ENCODE results near the gene CGB1. TPM values are rescaled to one million over a fixed set of nuclear protein-coding genes. Genes with fewer than 3 reads are reported as not detected.
A peak's percentile ranks its signal among the peaks of the same experiment; 100 is the strongest.
"Not testable (repeated sequence)": the region's sequence is repeated elsewhere in the genome, so short reads cannot be mapped to it uniquely, and the experiment has no call there.

The CGB1 gene
- polyA plus RNA-seq, 1 donor, result not detected

- no peak for DNase-seq
Measured at GRCh38 chr19:49058562-49058961, 21.9 kb upstream of the CGB1 start.

DNA sequence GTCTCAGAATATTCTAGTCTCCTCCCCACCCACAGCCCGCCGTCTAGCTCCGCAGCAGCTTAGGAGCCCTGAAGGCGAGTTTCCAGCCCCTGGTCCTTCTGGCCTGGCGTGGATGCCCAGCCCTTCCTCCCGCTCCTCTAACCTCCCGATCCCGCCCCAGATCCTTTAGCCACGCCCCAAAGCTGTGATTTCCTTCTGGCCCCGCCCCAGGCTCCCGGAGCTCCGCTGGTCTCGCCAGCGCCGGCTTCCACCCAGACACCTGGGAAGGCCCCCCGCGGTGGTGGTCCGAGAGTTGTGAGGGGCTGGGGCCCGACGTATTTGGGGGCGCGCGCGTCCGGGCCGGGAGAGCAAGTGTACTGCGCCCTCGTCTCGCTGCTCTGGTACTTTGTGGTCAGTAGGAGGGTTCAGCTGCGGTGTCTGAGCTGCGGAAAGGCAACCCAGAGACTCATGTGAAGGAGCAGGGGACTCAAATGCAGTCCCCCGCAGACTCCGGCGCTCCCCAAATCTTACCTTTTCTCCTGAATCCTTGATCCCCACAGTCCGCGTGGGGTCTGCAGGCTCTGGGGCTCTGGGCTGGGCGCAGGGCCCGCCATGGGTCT is 21.0 kb upstream of the CGB1 start, which contains the start of gene CGB7:
Gene CGB7 (minus strand): TSS at position 114 of the 599 bp plus-strand sequence. CDS start 2,374 bp downstream, outside the sequence.
- peak; percentile 66 for DNase-seq

DNA sequence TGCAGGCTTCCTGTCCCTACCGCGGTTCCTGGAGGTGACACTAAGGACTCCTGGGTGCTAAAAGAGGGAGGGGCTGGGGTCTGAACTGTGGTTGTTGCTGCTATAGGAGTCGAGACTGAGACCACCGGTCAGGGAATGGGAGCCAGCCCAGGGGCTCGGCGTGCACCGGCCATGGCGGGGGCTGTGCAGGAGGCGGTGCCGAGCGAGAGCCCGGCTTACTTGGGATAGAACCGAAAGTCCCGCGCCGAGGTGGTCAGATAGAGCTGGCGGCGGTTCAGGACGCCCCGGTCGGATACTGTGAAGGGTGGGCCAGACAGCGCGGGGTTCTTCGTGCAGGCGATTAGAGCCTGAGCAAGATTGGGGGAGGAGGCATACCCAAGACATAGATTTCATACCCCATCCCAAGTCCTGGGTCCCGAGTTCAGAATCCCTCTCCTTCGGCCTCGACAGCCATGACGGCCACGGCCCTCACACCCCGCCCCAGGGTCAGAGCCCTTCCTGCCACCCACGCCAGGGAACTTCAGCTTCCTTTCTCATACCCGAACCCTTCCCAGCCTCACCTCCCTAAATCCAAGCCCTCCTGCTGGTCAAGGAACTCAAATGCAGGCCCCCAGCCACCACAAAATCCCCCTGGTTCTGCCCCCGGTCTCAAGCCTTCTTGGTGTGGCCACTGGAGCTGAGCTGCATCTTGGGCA is 20.4 kb upstream of the CGB1 start:
- not testable (repeated sequence) for DNase-seq

DNA sequence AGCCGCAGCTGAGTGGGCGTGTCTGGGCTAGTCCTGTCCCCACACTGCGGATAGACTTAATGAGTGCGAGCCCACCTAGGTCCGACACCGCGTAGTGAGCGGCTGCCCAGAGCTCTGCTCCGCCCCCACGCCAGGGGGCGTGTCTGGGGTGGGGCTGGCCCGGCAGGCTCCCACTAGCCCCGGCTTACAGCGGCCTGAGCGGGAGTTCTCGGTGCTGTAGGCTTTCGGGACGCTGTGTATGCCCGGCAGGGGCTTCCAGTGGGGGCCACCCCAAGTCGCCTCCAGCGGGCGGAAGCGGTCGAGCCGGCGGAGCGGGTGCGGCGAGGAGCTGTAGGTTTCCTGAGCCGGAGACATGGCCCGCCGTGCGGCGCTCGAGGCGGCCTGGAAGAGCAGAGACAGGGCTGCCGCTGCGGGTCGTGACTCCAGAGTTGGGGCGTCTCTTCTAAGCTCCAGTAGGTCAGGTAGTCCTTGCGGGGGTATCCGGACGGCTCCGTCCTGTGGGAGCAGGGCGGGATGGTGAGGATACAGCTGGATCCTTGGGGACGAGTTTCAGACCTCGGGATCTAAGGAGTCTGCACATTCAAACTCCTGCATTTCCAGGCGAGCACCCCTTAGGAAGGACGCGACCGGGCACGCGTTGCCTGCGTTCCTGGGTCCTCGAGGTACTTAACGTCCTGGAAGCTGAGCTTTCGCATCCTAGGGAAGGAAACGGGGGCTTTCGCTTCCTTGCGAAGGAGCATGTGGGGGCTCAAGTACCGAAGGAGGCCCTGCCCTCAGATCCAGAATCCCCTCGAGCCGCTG is 19.6 kb upstream of the CGB1 start:
- no peak for DNase-seq

- DNase-seq, result not testable (repeated sequence)
Measured at GRCh38 chr19:49050376-49051033, 13.8 kb upstream of the CGB1 start.

- DNase-seq, result not testable (repeated sequence)
Measured at GRCh38 chr19:49049834-49050233, 13.1 kb upstream of the CGB1 start.

- not testable (repeated sequence) for DNase-seq
Measured at GRCh38 chr19:49049011-49049410, 12.3 kb upstream of the CGB1 start, which contains the start of gene CGB8. Gene CGB8 (minus strand): TSS chr19:49049111. CDS start chr19:49048739, 372 bp downstream.

- DNase-seq, result not testable (repeated sequence)
Measured at GRCh38 chr19:49043548-49043947, 6.9 kb upstream of the CGB1 start, which contains the start of gene CGB5. Gene CGB5 (plus strand): TSS chr19:49043848. CDS start chr19:49044210, 362 bp downstream.

DNA sequence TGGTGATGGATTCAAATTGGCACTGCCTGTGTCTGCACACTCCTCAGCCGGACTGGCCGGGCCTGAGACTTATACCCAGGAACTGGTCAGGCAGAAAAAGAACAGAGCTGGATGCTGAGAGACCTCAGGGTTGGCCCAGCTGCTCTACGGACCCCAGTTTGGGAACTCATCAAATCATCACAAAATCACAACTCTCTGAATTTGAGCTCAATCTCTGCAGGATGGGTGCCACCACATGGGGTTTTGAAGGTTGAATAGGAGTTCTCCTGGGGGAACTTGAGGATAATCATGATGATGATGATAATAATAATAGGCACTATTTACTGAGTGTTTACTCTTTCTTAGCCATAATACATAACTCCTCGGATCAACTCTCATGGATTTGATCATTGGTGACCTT is 6.0 kb upstream of the CGB1 start:
- not testable (repeated sequence) for DNase-seq

GRCh38 chr19:49042177-49042576 is 5.5 kb upstream of the CGB1 start:
- DNase-seq, result no peak

DNA sequence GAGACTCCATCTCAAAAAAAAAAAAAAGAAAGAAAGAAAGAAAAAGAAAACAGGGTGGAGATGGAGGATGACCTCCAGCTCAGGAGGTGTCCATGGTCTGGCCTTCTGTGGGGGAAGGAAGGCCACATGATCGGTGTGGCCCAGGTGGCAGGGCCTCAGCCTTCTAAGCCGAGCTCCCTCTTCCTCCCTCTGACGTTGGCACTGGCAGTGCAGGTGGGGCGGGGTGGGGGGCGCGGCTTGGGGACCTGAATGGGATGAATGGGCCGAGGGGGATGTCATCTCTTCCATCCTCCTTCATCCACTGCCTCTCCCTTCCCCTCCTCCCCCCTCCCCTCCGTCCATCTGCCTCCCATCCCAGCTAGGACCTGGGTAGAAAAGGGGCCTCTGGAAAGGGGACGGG is 3.0 kb upstream of the CGB1 start:
- not testable (repeated sequence) for DNase-seq

DNA sequence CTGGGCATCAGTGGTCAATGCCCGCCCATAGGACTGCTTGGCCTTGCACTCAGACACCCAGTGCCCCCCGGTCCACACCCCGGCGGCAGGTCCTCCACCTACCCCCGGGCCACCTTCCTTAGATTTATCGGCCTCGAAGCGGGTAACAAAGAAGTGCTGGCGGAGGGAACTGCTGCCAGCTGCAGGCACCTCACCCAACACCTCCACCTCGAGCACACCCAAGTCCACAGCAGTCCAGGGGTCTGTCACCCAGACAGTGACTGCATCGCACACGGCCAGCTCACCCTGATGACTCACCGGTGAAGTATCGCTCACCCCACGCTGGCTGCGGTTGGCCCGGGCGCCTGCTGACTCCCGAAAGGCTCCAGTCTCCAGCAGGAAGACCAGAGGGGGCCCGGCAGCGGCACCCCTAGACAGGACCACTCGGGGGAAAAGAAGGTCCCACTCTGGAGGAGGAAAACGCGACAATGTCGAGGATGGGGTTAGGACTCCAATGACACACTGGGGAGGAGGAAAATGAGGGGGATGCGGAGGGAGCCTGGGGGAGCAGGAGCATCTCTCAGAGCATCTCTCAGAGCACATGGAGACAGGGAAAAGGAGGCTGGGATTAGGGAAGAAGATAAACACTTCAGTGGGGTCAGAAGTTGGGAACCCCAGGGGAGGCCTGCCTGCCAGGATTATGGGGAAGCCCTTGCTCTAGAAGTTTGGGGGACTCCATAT is 2.0 kb upstream of the CGB1 start:
- DNase-seq, result not testable (repeated sequence)

- DNase-seq, result not testable (repeated sequence)
Measured at GRCh38 chr19:49038111-49038510, 1.4 kb upstream of the CGB1 start.

- DNase-seq, result not testable (repeated sequence)
Measured at GRCh38 chr19:49031642-49032301, 4.9 kb downstream of the CGB1 start, which contains the start of gene CGB2. Gene CGB2 (plus strand): TSS chr19:49031890. CDS start chr19:49032096, 206 bp downstream.

DNA sequence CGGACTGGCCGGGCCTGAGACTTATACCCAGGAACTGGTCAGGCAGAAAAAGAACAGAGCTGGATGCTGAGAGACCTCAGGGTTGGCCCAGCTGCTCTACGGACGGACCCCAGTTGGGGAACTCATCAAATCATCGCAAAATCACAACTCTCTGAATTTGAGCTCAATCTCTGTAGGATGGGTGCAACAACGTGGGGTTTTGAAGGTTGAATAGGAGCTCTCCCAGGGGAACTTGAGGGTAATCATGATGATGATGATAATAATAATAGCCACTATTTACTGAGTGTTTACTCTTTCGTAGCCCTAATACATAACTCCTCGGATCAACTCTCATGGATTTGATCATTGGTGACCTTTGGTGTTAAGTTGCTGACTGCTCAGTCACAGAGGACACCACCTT is 6.4 kb downstream of the CGB1 start:
- not testable (repeated sequence) for DNase-seq

- DNase-seq, result not testable (repeated sequence)
Measured at GRCh38 chr19:49029749-49030148, 6.9 kb downstream of the CGB1 start.

GRCh38 chr19:49028686-49029085 is 8.0 kb downstream of the CGB1 start:
- not testable (repeated sequence) for DNase-seq

- DNase-seq, result not testable (repeated sequence)
Measured at GRCh38 chr19:49025599-49025998, 11.1 kb downstream of the CGB1 start.

GRCh38 chr19:49025088-49025487 is 11.6 kb downstream of the CGB1 start:
- not testable (repeated sequence) for DNase-seq

- not testable (repeated sequence) for DNase-seq
Measured at GRCh38 chr19:49024233-49024632, 12.5 kb downstream of the CGB1 start, which contains the start of gene CGB3. Gene CGB3 (minus strand): TSS chr19:49024333. CDS start chr19:49023971, 362 bp downstream.
